PC-9 (cell line): ENCODE results near the gene PASK. TPM values are rescaled to one million over a fixed set of nuclear protein-coding genes. Genes with fewer than 3 reads are reported as not detected.

Experiments
- BruUV-seq: library from RNA; stranded (reverse); fragments of 400-500 nt; replicated peaks from 2 replicates; lab custom pipeline; 2021; lab: Mats Ljungman, UMichigan
- CTCF ChIA-PET: fragments of 300-600 bp; sonication (Branson Sonifier 250); formaldehyde crosslinking; loops from one replicate; lab custom pipeline; 2022; ENCODE audit warnings: antibody characterized with exemption; lab: Charles Lee
- POLR2A ChIA-PET: fragments of 300-600 bp; sonication (Branson Sonifier 250); formaldehyde crosslinking; loops from one replicate; lab custom pipeline; 2022; ENCODE audit warnings: antibody characterized with exemption; ENCODE audit not compliant: unreplicated experiment; lab: Charles Lee
- DNase-seq, 2 experiments: peaks; one replicate each; pipeline versions ENCODE4 v3.0.0 to v3.0.0-alpha.2; 2015 to 2022; ENCODE audit warnings: mixed read lengths in 1 of 2
- H2AFZ ChIP-seq: fragments of 200-600 bp; sonication (generic); 2 replicates; pipeline ENCODE4 v1.8.1; 2017; ENCODE audit warnings: antibody characterized with exemption
- H3F3A ChIP-seq: fragments of 200-600 bp; sonication (generic); 2 replicates; pipeline ENCODE4 v1.8.1; 2017; ENCODE audit warnings: antibody characterized with exemption, mild to moderate bottlenecking, low read depth; ENCODE audit not compliant: insufficient read depth
- H3K27ac ChIP-seq: fragments of 200-600 bp; sonication (generic); 2 replicates; pipeline ENCODE4 v1.6.1; 2016; ENCODE audit warnings: mixed run types
- H3K27me3 ChIP-seq: fragments of 200-600 bp; sonication (generic); 2 replicates; pipeline ENCODE4 v1.6.1; 2016; ENCODE audit warnings: low read depth, mixed run types; ENCODE audit not compliant: insufficient read depth
- H3K36me3 ChIP-seq: fragments of 200-600 bp; sonication (generic); 2 replicates; pipeline ENCODE4 v1.6.1; 2016; ENCODE audit warnings: low read depth, mixed run types
- H3K4me1 ChIP-seq: fragments of 200-600 bp; sonication (generic); replicated peaks from 2 replicates; pipeline ENCODE4 v1.6.1; 2016; ENCODE audit warnings: mixed run types; ENCODE audit not compliant: insufficient read depth
- H3K4me2 ChIP-seq: fragments of 200-600 bp; sonication (generic); 2 replicates; pipeline ENCODE4 v1.6.1; 2017; ENCODE audit warnings: mixed run types
- H3K4me3 ChIP-seq: fragments of 200-600 bp; sonication (generic); 2 replicates; pipeline ENCODE4 v1.6.1; 2016; ENCODE audit warnings: mixed run types
- H3K79me2 ChIP-seq: fragments of 200-600 bp; sonication (generic); 2 replicates; pipeline ENCODE4 v1.6.1; 2017; ENCODE audit warnings: low read depth, mixed run types
- H3K9me2 ChIP-seq: fragments of 200-600 bp; sonication (generic); 2 replicates; pipeline ENCODE4 v1.8.1; 2017; ENCODE audit warnings: mild to moderate bottlenecking; ENCODE audit not compliant: insufficient read depth
- H3K9me3 ChIP-seq: fragments of 200-600 bp; sonication (generic); 2 replicates; pipeline ENCODE4 v1.8.1; 2016; ENCODE audit warnings: low read depth; ENCODE audit not compliant: insufficient read depth
- H4K20me1 ChIP-seq: fragments of 200-600 bp; sonication (generic); 2 replicates; pipeline ENCODE4 v1.8.1; 2017; ENCODE audit not compliant: insufficient read depth
- EZH2 ChIP-seq: fragments of 200-600 bp; sonication (generic); IDR thresholded peaks from 2 replicates; pipeline ENCODE4 v1.8.0; 2017; ENCODE audit warnings: antibody characterized with exemption, low read depth
- intact Hi-C: fragments of 100-400 bp; cut with micrococcal nuclease; formaldehyde crosslinking; loops from one replicate; pipeline ENCODE4 v1.10.0; 2022; ENCODE audit not compliant: unreplicated experiment
- total RNA-seq: library from RNA; stranded (reverse); gene quantifications from 2 replicates; pipeline ENCODE4 v1.2.3, GENCODE V29; 2021
- TF ChIP-seq, protein P1 (sequence below): fragments of 200-600 bp; sonication (generic); conservative IDR thresholded peaks from 2 replicates; pipeline ENCODE4 v1.6.1; 2017; ENCODE audit warnings: mixed run types, antibody characterized with exemption, mild to moderate bottlenecking, moderate library complexity

The PASK gene
- total RNA-seq, 1 experiment from 2014 or later = 77.5 TPM

DNA sequence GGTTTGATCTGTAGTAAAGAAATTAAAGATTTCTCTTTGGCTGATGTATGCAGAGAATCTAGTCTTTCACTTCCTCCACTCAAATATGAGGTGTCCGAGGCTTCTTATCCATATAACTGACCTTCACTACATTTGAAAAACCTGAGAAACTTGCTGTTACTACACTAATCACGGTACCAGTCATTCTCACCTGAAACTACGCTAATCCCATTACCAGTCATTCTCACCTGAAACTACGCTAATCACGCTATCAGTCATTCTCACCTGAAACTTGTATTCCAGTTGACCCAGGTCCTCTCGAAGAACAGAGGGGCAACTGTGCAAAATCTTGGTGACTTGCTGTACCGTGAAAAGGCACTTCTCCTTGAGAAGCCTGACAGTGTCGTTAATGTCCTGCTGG is 52.3 kb downstream of the PASK start:
- CTCF ChIA-PET = no interaction called here
- Histone ChIP-seq H2AFZ (no peak overlapping the region), H3K4me1 (no peaks in the 10 kb centered on the region; the same call in 1 of the 2 replicates), H3K9me2 (no peaks in the 10 kb centered on the region), H3K27me3 (no peaks in the 10 kb centered on the region), H3F3A (0 out of 2 replicates have a peak, but pooled peaks cover 3% of the 10 kb centered on the region), H3K9me3 (no peaks in the 10 kb centered on the region), H4K20me1 (peaks cover 3% of the 10 kb centered on the region; the same call in 1 of the 2 replicates), H3K36me3 (peaks cover 22% of the 10 kb centered on the region; the same call in 1 of the 2 replicates), H3K4me2 (no peak overlapping the region), H3K4me3 (no peak overlapping the region), H3K27ac (no peak overlapping the region), H3K79me2 (peaks cover 29% of the 10 kb centered on the region)
- POLR2A ChIA-PET = no interaction called here
- no peak for DNase-seq
- intact Hi-C loops = no loop called here
- TF ChIP-seq EZH2 = no peak
- TF ChIP-seq, protein P1, sequence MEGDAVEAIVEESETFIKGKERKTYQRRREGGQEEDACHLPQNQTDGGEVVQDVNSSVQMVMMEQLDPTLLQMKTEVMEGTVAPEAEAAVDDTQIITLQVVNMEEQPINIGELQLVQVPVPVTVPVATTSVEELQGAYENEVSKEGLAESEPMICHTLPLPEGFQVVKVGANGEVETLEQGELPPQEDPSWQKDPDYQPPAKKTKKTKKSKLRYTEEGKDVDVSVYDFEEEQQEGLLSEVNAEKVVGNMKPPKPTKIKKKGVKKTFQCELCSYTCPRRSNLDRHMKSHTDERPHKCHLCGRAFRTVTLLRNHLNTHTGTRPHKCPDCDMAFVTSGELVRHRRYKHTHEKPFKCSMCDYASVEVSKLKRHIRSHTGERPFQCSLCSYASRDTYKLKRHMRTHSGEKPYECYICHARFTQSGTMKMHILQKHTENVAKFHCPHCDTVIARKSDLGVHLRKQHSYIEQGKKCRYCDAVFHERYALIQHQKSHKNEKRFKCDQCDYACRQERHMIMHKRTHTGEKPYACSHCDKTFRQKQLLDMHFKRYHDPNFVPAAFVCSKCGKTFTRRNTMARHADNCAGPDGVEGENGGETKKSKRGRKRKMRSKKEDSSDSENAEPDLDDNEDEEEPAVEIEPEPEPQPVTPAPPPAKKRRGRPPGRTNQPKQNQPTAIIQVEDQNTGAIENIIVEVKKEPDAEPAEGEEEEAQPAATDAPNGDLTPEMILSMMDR = no peak
- BruUV-seq = no TSS peak

DNA sequence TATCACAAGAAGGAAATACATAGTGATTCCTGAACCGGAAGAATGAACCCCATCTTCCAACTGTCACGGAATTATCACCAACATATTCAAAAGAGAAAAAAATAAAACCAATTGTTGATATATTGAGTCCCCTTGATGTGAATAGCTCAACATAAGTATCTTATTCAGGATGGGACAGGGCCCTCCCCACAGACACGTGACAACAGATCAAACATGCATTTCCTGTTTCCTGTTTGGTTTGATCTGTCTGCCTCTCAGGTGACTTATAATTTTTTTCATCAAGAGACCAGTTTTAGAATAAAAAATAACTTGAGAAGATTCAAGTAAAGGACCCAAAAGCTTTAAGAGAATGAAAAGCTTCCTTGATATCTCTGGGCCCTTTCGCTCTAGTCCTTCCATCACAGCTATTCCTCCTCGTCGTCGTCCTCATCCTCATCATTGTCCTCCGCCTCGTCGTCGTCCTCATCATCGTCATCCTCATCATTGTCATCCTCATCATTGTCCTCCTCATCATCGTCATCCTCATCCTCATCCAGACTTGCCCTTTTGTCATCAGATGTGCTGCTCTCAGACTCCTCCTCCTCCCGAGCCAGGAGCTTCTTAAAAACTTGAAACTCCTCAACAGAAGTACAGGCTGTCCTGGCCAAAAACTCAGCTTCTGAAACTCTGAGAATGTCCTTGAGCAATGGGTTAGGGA is 53.5 kb downstream of the PASK start:
- intact Hi-C loops = no loop called here

DNA sequence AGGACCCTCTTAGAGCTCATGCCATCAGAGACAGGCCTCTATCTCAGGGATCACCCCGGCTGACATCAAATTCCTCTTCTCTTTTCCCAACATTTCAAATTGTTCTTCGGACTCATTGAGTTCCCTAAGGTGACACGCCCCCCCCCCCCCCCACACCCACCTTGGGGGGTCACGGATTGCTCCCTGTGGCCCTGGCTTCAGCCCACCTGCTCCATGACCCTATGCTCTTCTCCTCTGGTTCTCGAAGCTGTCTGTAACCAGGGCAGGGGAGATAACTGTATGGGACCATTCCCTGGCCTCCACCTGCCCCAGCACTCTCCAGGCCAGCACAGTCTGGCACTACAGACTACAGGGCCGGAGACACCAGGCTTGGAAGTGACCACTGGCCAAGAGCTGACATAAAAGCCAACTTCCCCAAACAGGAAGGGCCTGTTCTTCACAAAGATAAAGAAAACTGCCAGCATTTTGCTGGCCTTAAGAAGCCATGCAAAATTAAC is 54.3 kb downstream of the PASK start:
- Histone ChIP-seq H3K9me2 (no peaks in the 10 kb centered on the region), H3K36me3 (peaks cover 22% of the 10 kb centered on the region; the same call in 1 of the 2 replicates), H3F3A (peaks cover 3% of the 10 kb centered on the region; the same call in 1 of the 2 replicates), H3K4me2 (no peak overlapping the region), H3K27ac (no peak overlapping the region), H3K4me3 (no peak overlapping the region), H4K20me1 (peaks cover 6% of the 10 kb centered on the region; the same call in 1 of the 2 replicates), H2AFZ (no peak overlapping the region), H3K27me3 (no peaks in the 10 kb centered on the region), H3K79me2 (peaks cover 8% of the 10 kb centered on the region; the same call in 1 of the 2 replicates), H3K9me3 (no peaks in the 10 kb centered on the region), H3K4me1 (no peaks in the 10 kb centered on the region)
- DNase-seq = no peak
- ChIA-PET CTCF (interaction anchor here (0.6 to 1.0 kb wide), 2 partner anchors 16 to 17 kb away, joined by 3 to 5 read pairs; no protein-coding TSS in a partner anchor), POLR2A (interaction anchor here (0.7 kb wide), 1 partner anchor 101 kb away, joined by 3 read pairs; no protein-coding TSS in a partner anchor)
- no peak for TF ChIP-seq EZH2
- TF ChIP-seq, protein P1 = no peak
- intact Hi-C loops = no loop called here
- BruUV-seq = no TSS peak

More for the DNA sequence above, 53.5 kb downstream of the PASK start:
- Histone ChIP-seq H3K27ac (no peak overlapping the region), H3K36me3 (peaks cover 22% of the 10 kb centered on the region; the same call in 1 of the 2 replicates), H3K27me3 (no peaks in the 10 kb centered on the region), H3K9me3 (no peaks in the 10 kb centered on the region), H3K4me1 (no peaks in the 10 kb centered on the region; the same call in 1 of the 2 replicates), H3K79me2 (peaks cover 16% of the 10 kb centered on the region), H3F3A (peaks cover 3% of the 10 kb centered on the region; the same call in 1 of the 2 replicates), H3K4me2 (no peak overlapping the region), H3K4me3 (no peak overlapping the region), H2AFZ (no peak overlapping the region), H3K9me2 (no peaks in the 10 kb centered on the region), H4K20me1 (peaks cover 6% of the 10 kb centered on the region; the same call in 1 of the 2 replicates)
- CTCF ChIA-PET = interaction anchor here (0.6 kb wide), 1 partner anchor 17 kb away, joined by 5 read pairs; no protein-coding TSS in a partner anchor
- TF ChIP-seq, protein P1 = no peak
- TF ChIP-seq EZH2 = no peak
- POLR2A ChIA-PET = interaction anchor here (0.7 kb wide), 1 partner anchor 102 kb away, joined by 3 read pairs; no protein-coding TSS in a partner anchor
- BruUV-seq = no TSS peak
- DNase-seq = no peak
